Uterus (tissue), 2 donors: ENCODE data around the gene HCFC2.

ENCODE experiments used
- CTCF ChIP-seq, 4 experiments: fragments of 200-600 bp in 2 of 4; fragments of 450-650 bp in 2 of 4; sonication (generic) in 2 of 4; IDR thresholded peaks; one replicate each; pipeline ENCODE4 v1.5.1; 2016 to 2019; ENCODE audit warnings: antibody characterized with exemption in 4 of 4, mild to moderate bottlenecking in 2 of 4, moderate library complexity in 1 of 4
- POLR2A ChIP-seq, 2 donors: fragments of 450-650 bp; IDR thresholded peaks; one replicate each; pipeline ENCODE4 v1.6.1; 2016; ENCODE audit warnings: antibody characterized with exemption in 2 of 2, mild to moderate bottlenecking in 1 of 2, moderate library complexity in 1 of 2

DNA sequence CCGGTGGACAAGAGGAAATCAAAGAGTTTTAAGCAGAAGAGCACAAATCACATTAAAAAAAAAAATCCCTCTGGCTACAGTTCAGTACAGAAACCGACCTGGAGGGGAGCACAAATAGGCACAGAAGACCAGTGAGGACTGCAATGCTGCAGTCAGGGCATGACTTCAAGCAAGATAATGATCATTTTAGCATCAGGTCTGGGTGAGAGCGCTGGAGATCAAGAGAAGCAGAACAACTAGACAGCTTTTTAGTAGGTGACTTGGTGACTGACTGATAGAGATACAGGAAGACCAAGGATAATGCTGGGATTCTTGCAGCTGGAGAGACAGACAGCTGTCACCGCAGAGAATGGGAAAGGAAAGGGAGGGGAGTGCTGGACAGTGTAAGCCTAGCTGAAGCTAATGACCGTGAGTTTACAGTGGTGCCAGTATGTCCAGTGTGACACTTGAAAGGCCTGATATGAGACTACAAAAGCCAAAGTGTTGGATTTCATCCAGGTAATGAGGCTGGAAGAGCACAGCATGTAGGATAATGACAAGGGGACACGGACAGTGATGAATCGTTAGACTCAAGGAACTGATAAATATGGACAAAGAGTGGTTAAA lies 68.1 kb downstream of the HCFC2 start:
- TF ChIP-seq CTCF (IDR thresholded peaks at IDR 0.05) (no peak), POLR2A (IDR thresholded peaks at IDR 0.05) (no peak)
